NCI-H2171 treated with DMSO at 0.1 percent for 48 hours (cell line): ENCODE measurements around the gene WNK1.
"Not testable (repeated sequence)": the region's sequence is repeated elsewhere in the genome, so short reads cannot be mapped to it uniquely, and the experiment has no call there.

ENCODE experiments used
- DNase-seq: peaks from one replicate; lab custom pipeline; 2025; lab: John Stamatoyannopoulos, UW

Gene WNK1

DNA sequence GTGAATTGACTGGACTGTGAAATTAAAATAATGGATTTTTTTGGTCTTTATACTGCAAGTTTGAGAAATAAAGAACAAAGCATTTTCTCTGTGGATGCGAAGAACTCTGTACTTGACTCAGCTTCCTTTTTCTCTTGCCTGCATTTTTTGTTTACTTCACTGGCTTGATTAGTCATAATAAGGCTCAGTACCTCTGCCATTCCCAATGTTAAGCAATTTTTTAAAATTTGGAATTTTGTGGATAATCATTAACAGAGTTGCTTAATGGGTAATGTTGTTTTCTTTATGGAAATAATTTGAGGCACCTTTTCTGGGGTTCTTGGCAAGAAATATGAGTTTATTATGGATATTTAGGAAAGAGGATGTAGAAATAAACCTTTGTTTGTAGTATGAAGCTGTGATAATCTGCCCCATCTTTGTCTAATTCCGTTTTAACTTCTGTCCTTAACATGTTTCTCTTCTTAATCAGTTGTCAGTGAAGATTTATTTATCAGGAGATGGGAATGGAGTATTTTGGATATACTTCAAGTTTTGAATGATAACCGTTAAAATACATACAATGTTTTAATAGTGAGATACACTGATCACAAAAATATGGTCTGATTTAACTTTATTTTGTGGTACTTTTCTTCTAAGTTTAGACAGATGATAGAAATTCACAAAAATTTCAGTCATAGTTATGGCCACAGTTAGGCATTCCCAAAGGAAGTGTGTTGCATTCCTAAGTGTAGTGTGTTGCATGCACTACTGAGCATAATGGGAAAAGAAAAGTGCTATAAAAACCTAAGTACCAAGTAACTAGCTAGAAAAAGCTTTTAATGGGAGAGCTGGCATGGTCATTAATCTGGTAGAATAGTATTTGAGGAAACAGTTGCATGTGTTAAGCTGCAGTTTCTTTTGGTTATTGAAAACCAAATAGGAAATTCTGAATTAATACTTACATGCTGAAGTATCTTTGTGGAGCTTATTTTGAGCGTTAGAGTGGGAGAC, 27.7 kb downstream of the WNK1 start:
- DNase-seq: no peak

DNA sequence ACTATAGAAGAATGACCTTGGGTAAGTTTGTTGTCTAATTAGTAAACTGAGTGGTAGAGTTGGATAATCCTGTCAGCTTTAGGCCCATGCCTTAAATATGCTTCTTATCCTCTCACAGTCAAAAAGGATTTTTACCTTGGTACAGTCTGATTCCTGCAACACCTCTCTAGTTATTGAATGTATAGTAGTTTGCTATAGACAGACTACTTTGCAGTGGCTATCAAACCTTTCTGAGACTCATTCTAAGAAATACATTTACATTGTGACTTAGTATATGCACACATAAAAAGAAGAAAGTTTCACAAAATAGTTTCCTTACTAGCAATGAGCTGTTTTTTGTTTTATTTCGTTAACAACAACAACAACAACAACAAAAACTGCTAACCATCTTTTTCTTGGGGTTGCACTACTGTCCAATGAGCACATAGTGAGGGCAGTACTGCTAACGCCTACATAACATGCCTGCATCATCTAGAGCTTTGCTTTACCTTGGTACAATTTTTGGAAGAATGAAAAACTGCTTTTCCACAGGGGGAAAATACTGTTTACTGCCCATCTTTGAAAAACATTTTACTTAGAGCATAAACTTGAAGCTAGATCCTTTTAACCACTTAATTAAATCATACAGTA, 28.5 kb downstream of the WNK1 start:
- no peak for DNase-seq

DNA sequence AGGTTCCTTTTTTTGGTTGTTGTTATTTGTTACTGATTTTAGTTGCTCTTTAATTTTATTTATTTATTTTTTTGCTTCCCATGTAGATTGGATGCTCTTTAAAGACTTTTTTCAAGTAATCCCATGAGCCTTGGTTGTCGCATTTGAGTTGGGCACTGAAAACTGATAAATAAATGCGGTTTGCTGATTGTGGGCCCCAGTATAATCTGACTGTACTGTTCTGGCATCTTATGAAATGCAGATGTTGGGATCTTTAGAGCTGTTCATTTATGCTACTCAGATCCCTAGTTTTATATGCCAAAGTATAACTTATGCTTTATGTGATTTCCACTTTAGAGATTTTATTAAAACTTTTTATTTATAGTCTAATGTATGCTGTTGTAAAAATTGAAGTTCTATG, 33.3 kb downstream of the WNK1 start:
- DNase-seq: no peak

GRCh38 chr12:788288-788687, 35.9 kb downstream of the WNK1 start:
- DNase-seq: no peak

DNA sequence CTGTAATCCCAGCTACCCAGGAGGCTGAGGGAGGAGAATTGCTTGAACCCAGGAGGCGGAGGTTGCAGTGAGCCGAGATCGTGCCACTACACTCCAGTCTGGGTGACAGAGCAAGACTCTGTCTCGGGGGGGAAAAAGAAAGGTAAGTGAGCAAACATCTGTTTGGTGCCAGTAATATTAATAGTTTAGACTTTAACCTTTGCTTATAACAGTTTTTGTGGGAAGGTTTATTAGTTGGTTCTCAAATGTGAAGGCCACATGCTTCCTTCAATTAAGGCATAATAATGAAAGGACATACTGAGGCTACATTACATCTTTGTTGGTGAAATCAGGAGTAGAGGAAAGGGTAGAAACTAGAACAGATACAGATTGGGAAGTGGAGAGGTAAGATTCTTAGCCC, 36.4 kb downstream of the WNK1 start:
- DNase-seq: not testable (repeated sequence)

DNA sequence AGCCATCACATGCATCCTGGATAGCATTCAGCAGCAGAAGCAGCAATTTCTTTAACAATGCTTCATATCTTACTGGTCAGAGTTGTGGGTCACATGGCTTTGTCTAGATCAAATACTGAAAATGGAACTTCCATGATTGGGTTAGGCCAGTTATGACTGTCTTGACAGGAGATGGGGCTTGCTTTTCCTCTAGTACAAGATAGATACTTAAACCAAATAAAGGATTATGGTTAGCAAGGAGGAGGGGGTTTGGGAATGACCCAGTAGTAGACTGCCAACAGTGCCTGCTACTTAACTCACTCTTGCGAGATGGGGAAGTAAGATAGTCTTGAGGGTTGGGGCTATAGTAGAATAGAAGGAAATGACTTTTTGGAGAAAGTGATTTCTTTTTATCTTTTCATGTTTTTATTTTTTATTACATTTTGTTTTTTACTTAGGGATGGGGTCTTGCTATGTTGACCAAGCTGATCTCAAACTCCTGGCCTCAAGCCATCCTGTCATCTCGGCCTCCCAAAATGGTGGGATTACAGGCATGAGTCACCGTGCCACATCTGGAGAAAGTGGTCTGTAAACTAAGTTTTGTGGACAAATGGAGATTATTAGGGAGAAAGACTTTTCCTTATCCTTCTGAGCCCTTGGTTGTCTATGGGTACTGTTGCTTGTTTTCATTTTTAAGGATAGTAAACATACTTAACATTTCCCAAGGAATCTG, 37.6 kb downstream of the WNK1 start:
- DNase-seq: no peak

DNA sequence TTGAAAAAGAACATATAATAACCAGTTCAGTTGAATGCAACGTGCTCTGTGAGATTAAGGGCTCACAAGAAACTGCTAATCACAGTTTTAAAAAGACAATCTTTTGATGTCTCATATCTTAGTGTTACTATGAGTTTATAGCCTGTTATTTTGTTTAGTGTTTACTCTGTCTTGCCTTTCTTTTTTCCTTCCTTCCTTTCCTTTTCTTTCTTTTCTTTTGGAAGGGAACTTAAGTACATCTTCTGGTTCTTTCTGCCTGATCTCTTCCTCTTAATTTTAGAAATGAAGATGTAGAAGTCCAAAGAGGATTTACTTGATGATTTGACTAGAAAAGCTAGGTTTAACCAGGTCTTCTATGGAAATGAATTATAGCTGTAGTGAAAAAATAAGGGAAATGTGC, 38.2 kb downstream of the WNK1 start:
- DNase-seq: no peak

DNA sequence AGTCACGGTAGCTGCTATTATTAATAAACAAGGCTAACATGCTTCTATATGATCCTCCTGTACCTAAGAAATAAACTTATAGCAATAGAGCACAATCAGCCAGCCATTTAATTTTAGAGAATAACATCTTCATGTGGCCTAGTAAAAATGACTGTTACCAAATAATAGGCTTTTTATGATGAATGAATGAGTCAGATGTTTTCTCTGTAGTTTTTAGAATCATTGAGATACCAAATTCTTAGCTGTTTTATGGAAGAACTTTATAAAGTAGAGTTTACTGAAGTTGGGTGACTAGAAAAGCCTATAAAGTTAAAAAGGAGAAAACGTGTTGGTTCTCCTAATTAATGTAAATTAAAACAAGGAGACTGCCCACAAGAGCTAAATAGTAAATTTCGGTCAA, 40.7 kb downstream of the WNK1 start:
- no peak for DNase-seq

GRCh38 chr12:793711-794110, 41.3 kb downstream of the WNK1 start:
- no peak for DNase-seq

- peak; percentile 84 for DNase-seq
Measured at GRCh38 chr12:795305-795704, 42.9 kb downstream of the WNK1 start.

GRCh38 chr12:800401-800800, 48.0 kb downstream of the WNK1 start:
- no peak for DNase-seq

DNA sequence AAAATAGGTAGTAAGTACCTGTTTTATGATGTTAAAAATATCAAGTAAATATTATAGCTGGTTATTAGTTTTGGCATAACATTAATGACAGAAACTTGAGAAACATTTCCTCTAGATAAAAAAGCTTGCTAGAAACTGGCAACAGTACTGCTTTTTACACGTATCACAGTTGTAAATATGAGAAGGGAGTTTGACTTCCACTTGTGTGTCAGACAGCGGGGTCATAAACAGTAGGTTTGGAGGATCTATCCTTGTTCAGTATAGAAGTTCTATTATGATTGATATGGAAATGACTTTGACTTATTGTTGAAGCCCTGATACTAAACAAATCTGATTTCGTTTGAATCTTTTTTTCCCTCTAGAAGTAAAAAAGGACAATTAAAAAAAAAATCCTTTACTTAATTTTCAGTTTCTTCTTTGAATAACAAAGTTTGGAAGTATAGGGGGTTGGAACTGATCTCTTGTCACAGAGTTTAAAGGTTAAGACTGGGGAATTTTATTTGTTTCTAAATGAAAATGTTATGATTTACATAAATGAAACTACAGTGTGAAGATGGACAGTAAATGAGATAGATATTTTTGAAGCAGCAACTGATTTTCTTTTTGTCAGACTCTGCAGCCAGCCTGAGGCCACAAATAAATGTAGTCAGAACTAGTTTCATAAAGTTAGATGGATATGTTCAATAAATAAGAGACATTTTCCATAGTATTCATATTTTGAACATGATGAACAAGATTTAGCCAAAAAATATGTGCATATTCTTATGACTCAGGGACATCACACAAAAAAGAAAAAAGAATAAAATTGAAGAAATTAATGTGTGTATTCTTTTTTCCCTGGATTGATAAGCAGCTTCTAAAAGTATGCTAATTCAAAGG, 50.1 kb downstream of the WNK1 start:
- no peak for DNase-seq

- DNase-seq: no peak
Measured at GRCh38 chr12:805022-805632, 52.7 kb downstream of the WNK1 start.

DNA sequence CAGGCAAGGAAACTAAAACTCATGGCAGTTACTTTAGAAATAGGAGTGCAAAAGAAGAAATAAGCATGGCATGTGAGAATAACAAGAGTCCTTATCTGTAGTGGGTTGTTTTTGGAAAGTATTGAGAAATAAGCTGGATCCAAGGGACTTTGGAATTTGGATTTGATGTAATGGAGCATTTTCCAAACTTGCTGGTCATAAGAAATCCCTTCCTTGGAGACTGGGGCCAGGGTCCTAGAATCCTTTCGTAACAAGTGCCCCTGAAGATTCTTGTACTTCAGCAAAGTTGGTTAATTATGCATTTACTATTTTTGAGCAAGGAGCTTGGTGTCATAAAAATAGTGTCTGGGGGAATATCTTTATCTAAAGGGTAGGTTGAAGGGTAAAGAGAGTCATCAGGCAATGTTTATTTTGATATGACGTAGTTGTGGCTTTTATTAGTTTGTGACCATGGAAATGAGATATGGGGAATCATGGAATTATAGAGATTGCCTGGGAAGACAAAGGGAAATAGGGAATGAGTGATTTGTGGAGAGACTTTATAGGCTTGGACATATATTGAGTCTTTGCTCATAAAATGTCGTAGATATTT, 53.9 kb downstream of the WNK1 start:
- DNase-seq: no peak

GRCh38 chr12:807041-807735, 54.8 kb downstream of the WNK1 start:
- DNase-seq: no peak

- no peak for DNase-seq
Measured at GRCh38 chr12:810116-810515, 57.7 kb downstream of the WNK1 start.

- no peak for DNase-seq
Measured at GRCh38 chr12:810671-811415, 58.5 kb downstream of the WNK1 start.

DNA sequence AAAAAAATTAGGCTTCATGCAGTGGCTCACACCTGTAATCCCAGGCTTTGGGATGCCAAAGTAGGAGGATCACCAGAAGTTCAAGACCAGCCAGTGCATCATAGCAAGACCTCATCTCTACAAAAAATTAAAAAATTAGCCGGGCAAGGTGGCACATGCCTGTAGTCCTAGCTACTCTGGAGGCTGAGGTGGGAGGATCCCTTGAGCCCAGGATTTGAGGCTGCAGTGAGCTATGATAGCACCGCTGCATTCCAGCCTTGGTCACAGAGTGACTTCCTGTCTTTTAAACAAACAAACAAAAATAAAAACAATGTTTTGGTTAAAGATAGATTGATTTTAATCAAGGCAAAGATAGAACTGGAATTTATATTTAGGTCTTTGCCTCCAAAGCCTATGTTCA, 60.6 kb downstream of the WNK1 start:
- no peak for DNase-seq

DNA sequence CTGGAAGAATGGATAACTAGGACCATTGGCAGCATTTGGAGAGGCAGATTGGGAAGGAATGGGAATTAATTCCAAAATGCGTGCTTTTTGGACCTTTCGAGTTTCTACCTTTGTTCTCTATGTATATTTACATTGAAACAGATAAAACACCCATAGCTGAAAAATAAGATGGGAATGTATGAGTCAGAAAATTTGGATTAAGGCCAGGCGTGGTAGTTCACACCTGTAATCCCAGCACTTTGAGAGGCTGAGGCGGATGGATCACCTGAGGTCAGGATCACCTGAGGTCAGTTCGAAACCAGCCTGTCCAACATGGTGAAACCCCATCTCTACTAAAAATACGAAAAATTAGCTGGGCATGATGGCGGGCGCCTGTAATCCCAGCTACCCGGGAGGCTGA, 65.1 kb downstream of the WNK1 start:
- not testable (repeated sequence) for DNase-seq
